Endothelial cell of umbilical vein (primary cell): Measurements from ENCODE around the gene RFC3. TPM values are rescaled to one million over a fixed set of nuclear protein-coding genes. Genes with fewer than 3 reads are reported as not detected.

Experiments
- BruUV-seq: library from RNA; stranded (reverse); fragments of 400-500 nt; replicated peaks from 2 replicates; lab custom pipeline; 2021; lab: Mats Ljungman, UMichigan
- CTCF ChIA-PET: fragments of 300-600, 350-600 bp; sonication (Branson Sonifier 250); formaldehyde crosslinking; loops from one replicate; lab custom pipeline; 2021; ENCODE audit warnings: antibody characterized with exemption, inconsistent platforms; lab: Charles Lee
- POLR2A ChIA-PET: fragments of 300-600, 350-600 bp; sonication (Branson Sonifier 250); formaldehyde crosslinking; loops from one replicate; lab custom pipeline; 2021; ENCODE audit warnings: antibody characterized with exemption, inconsistent platforms; lab: Charles Lee
- DNase-seq: peaks from one replicate; pipeline ENCODE4 v3.0.0-alpha.2; 2011; ENCODE audit warnings: low read depth, low spot score
- FAIRE-seq: peaks from 2 replicates; lab custom pipeline; 2011; peaks lifted over from hg19 to GRCh38; lab: Jason Lieb, UNC
- H2AFZ ChIP-seq: 2 replicates; pipeline ENCODE4 v1.6.0; 2012; ENCODE audit warnings: low read depth, low read length, control low read depth, inconsistent platforms
- H3K27ac ChIP-seq: 2 replicates; pipeline ENCODE4 v1.5.1; 2011; ENCODE audit warnings: low read depth, mild to moderate bottlenecking, control low read depth, low read length, moderate library complexity; ENCODE audit not compliant: insufficient read depth
- H3K27me3 ChIP-seq, 2 experiments: 2 replicates each; pipeline versions ENCODE4 v1.6.0 to v1.6.1; 2011; ENCODE audit warnings: low read length in 2 of 2, mixed read lengths in 1 of 2; ENCODE audit not compliant: control insufficient read depth in 2 of 2, insufficient read depth in 2 of 2
- H3K36me3 ChIP-seq, 2 experiments: 2 replicates in 1 of 2; 3 replicates in 1 of 2; pipeline ENCODE4 v1.5.1; 2011; ENCODE audit warnings: low read length in 2 of 2, mild to moderate bottlenecking in 1 of 2, moderate library complexity in 1 of 2; ENCODE audit not compliant: control insufficient read depth in 2 of 2, insufficient read depth in 2 of 2; ENCODE audit errors: extremely low read depth in 1 of 2
- H3K4me1 ChIP-seq: 3 replicates; pipeline ENCODE4 v1.5.1; 2011; ENCODE audit warnings: mild to moderate bottlenecking, low read length; ENCODE audit not compliant: control insufficient read depth, insufficient read depth; ENCODE audit errors: extremely low read depth
- H3K4me2 ChIP-seq: 2 replicates; pipeline ENCODE4 v1.6.1; 2011; ENCODE audit warnings: low read length, control low read depth, mixed read lengths; ENCODE audit not compliant: insufficient read depth
- H3K4me3 ChIP-seq, 3 experiments: fragments of 200-600 bp in 1 of 3; sonication (generic), shearing (Covaris generic) in 1 of 3; replicated peaks in 1 of 3; 2 replicates each; pipeline ENCODE4 v1.5.1; 2011 to 2016; ENCODE audit warnings: control low read depth in 3 of 3, low read length in 3 of 3, mild to moderate bottlenecking in 2 of 3, inconsistent platforms in 1 of 3, low read depth in 1 of 3, moderate library complexity in 1 of 3; ENCODE audit not compliant: insufficient read depth in 1 of 3
- H3K79me2 ChIP-seq: 2 replicates; pipeline ENCODE4 v1.6.0; 2012; ENCODE audit warnings: low read length, inconsistent platforms; ENCODE audit not compliant: control insufficient read depth, insufficient read depth
- H3K9ac ChIP-seq: replicated peaks from 2 replicates; pipeline ENCODE3; 2011; ENCODE audit warnings: low read length, control low read depth; ENCODE audit not compliant: insufficient read depth; ENCODE audit errors: extremely low read depth
- H3K9me1 ChIP-seq: replicated peaks from 3 replicates; pipeline ENCODE4 v1.6.0; 2011; ENCODE audit warnings: mild to moderate bottlenecking, low read length; ENCODE audit not compliant: control insufficient read depth, insufficient read depth; ENCODE audit errors: extremely low read depth
- H3K9me3 ChIP-seq: replicated peaks from 2 replicates; pipeline ENCODE4 v1.5.1; 2012; ENCODE audit warnings: low read length, inconsistent platforms; ENCODE audit not compliant: control insufficient read depth, insufficient read depth
- H4K20me1 ChIP-seq: replicated peaks from 2 replicates; pipeline ENCODE3; 2011; ENCODE audit warnings: mild to moderate bottlenecking, low read length; ENCODE audit not compliant: control insufficient read depth, insufficient read depth; ENCODE audit errors: extremely low read depth
- EZH2 ChIP-seq: IDR thresholded peaks from 2 replicates; pipeline ENCODE4 v1.6.1; 2012; ENCODE audit warnings: borderline replicate concordance, low read depth, mild to moderate bottlenecking, moderate library complexity, low read length, inconsistent platforms; ENCODE audit not compliant: severe bottlenecking
- FOS ChIP-seq: IDR thresholded peaks from 2 replicates; pipeline ENCODE4 v1.6.1; 2011; ENCODE audit warnings: mild to moderate bottlenecking, low read length, moderate library complexity, borderline replicate concordance; ENCODE audit not compliant: insufficient read depth
- JUN ChIP-seq: IDR thresholded peaks from 2 replicates; pipeline ENCODE4 v1.6.1; 2011; ENCODE audit warnings: borderline replicate concordance, low read depth; ENCODE audit not compliant: insufficient read length, insufficient read depth
- POLR2AphosphoS5 ChIP-seq: IDR thresholded peaks from 2 replicates; pipeline ENCODE4 v1.6.1; 2012; ENCODE audit warnings: low read depth, mild to moderate bottlenecking, control low read depth, low read length, moderate library complexity; ENCODE audit not compliant: insufficient read depth
- dilution Hi-C: fragments of 300-500 bp; cut with MboI; formaldehyde crosslinking; loops from one replicate; pipeline ENCODE4 v1.15.0; 2019; ENCODE audit warnings: low sequenced_read_pairs; ENCODE audit not compliant: extremely low pct_ligation_motif_present
- intact Hi-C: fragments of 100-400 bp; cut with micrococcal nuclease; formaldehyde crosslinking; loops from one replicate; pipeline ENCODE4 v1.10.0; 2022
- polyA plus RNA-seq, 4 experiments: library from polyadenylated mRNA; depleted of rRNA in 3 of 4; stranded (reverse) in 3 of 4; unstranded in 1 of 4; fragments of >200 nt; gene quantifications; 2 replicates each; pipeline versions ENCODE4 v1.2.1 to v1.2.3, GENCODE V29; 2011 to 2012; ENCODE audit warnings: missing spikeins in 1 of 4
- total RNA-seq: library from RNA; stranded (reverse); gene quantifications from 2 replicates; pipeline ENCODE4 v1.2.3, GENCODE V29; 2021

RFC3 gene
- total and polyA plus RNA-seq, 2 donors (not counting 3 experiments of a cell fraction or from before 2014, with no cell fraction given), result 7.3 to 17.9 TPM

- Histone ChIP-seq H3K4me3 (no peak overlapping the region), H3K27me3 (no peaks in the 10 kb centered on the region), H3K27ac (no peak overlapping the region), H3K9me3 (no peaks in the 10 kb centered on the region), H2AFZ (no peak overlapping the region), H3K9ac (no peak overlapping the region), H3K4me2 (no peak overlapping the region), H4K20me1 (no peaks in the 10 kb centered on the region), H3K79me2 (no peaks in the 10 kb centered on the region), H3K36me3 (no peaks in the 10 kb centered on the region), H3K9me1 (no peaks in the 10 kb centered on the region), H3K4me1 (no peaks in the 10 kb centered on the region)
- BruUV-seq, result no TSS peak
- ChIA-PET POLR2A (no interaction called here), CTCF (interaction anchor here (1.2 to 2.9 kb wide), 8 partner anchors 9 to 69 kb away, joined by 3 to 26 read pairs (median 6); no protein-coding TSS in a partner anchor)
- no peak for TF ChIP-seq EZH2
- TF ChIP-seq POLR2AphosphoS5, result no peak
- no peak for TF ChIP-seq JUN
- DNase-seq (no peak), FAIRE-seq (no peak)
- dilution Hi-C loops (no loop called here), intact Hi-C loops (no loop called here)
These were observed 50.5 kb downstream of the RFC3 start for GRCh38 chr13:33868343-33868994.

DNA sequence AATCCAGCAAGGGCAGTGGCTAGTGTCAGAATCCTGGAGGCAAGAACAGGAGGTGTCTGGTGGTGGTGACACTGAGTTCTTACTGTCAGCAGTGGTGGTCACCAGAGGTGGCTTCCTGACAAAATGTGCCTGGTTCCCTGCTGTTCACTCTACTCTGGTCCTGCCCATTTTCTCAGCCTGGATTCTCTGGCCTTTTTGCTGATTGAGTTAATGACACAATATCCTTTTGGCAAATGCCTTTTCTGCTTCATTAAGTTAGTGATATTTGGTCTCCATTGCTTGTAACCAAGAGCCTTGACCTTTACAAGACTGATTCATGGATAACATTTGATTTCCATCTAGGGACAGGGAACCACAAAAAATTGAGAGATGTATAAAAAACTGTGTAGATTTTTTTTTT, 51.1 kb downstream of the RFC3 start:
- no peak overlapping the region for H2AFZ ChIP-seq
- FAIRE-seq (no peak), DNase-seq (no peak)
- H4K20me1 ChIP-seq, result no peaks in the 10 kb centered on the region
- dilution Hi-C loops (no loop called here), intact Hi-C loops (no loop called here)
- H3K36me3 ChIP-seq, result no peaks in the 10 kb centered on the region
- H3K9ac ChIP-seq, result no peak overlapping the region
- CTCF ChIA-PET, result interaction anchor here (2.0 to 2.1 kb wide), 2 partner anchors 49 to 68 kb away, joined by 4 to 26 read pairs; no protein-coding TSS in a partner anchor
- TF ChIP-seq FOS, result no peak
- TF ChIP-seq EZH2, result no peak
- no peaks in the 10 kb centered on the region for H3K9me3 ChIP-seq
- H3K4me3 ChIP-seq, result no peak overlapping the region
- H3K4me2 ChIP-seq, result no peak overlapping the region
- no peaks in the 10 kb centered on the region for H3K9me1 ChIP-seq
- POLR2A ChIA-PET, result no interaction called here
- no TSS peak for BruUV-seq
- H3K4me1 ChIP-seq, result no peaks in the 10 kb centered on the region
- H3K79me2 ChIP-seq, result no peaks in the 10 kb centered on the region
- H3K27me3 ChIP-seq, result no peaks in the 10 kb centered on the region
- no peak overlapping the region for H3K27ac ChIP-seq
